ENCODE data around the gene SLC9A8.

DNA sequence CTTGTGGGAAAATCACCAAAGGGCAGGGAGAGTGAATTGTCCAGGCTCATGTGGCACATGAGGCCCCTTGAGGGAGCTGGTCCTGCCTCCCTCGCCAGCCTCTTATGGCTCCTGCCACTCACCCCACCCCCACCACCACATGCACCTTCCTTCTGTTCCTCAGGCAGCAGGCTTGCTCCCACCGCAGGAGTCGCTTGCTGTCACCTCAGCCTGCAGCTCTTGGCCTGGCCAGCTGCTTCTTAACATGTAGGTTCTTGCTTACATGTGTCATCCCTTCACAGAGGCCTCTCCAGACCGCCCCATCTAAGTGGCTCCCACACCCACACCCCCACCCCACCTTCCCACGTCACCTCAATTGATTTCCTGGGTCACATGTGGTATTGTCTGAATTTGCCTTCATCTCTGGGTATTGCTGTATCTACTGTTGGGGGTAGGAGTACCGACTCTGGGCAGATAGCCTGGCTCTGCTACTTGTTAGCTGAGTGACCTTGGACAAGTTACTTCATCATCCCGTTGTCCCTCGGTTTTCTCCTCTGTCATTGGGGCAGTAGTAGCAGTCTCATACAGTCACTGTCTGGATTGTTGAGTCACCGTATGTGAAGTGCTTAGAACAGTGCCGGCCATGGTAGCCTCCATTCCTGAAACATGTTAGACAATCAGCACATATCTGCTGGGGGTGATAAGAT is 41.7 kb downstream of the SLC9A8 start:
- TF ChIP-seq PPARA (CRISPR knock-in tag; IDR thresholded peaks at IDR 0.05; ENCODE audit: borderline replicate concordance), result no peak
- TF ChIP-seq, protein P1, sequence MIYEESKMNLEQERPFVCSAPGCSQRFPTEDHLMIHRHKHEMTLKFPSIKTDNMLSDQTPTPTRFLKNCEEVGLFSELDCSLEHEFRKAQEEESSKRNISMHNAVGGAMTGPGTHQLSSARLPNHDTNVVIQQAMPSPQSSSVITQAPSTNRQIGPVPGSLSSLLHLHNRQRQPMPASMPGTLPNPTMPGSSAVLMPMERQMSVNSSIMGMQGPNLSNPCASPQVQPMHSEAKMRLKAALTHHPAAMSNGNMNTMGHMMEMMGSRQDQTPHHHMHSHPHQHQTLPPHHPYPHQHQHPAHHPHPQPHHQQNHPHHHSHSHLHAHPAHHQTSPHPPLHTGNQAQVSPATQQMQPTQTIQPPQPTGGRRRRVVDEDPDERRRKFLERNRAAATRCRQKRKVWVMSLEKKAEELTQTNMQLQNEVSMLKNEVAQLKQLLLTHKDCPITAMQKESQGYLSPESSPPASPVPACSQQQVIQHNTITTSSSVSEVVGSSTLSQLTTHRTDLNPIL (CRISPR knock-in tag; IDR thresholded peaks at IDR 0.05; ENCODE audit: low read depth), result no peak
- TF ChIP-seq OSR1 (CRISPR knock-in tag; IDR thresholded peaks at IDR 0.05), result no peak

Measured in SK-N-SH treated with all-trans-retinoic acid at 6 μM for 48 hours (cell line).